Activated B cell treated with CpG ODN at 0.5 μM for 24 hours (primary cell): ENCODE measurements around the gene GRID2IP. TPM values are rescaled to one million over a fixed set of nuclear protein-coding genes. Genes with fewer than 3 reads are reported as not detected.

Experiments
- ATAC-seq: fragments of 200-7000 bp; cut with Tn5 transposase; one replicate; pipeline ENCODE4 v1.10.0; 2021; ENCODE audit warnings: low read depth, mild to moderate bottlenecking, moderate library complexity
- CTCF ChIA-PET: fragments of 350-600 bp; sonication (Branson Sonifier 250); formaldehyde crosslinking; loops from one replicate; lab custom pipeline; 2021; ENCODE audit warnings: antibody characterized with exemption; lab: Charles Lee
- POLR2A ChIA-PET: fragments of 350-600 bp; sonication (Branson Sonifier 250); formaldehyde crosslinking; loops from one replicate; lab custom pipeline; 2021; ENCODE audit warnings: antibody characterized with exemption; lab: Charles Lee
- DNase-seq: peaks from one replicate; pipeline ENCODE4 v3.0.0; 2022
- H3K27ac Mint-ChIP-seq: one replicate; pipeline ENCODE4 v1.8.0; 2020; ENCODE audit warnings: mixed read lengths
- H3K27me3 Mint-ChIP-seq: one replicate; pipeline ENCODE4 v1.8.0; 2021; ENCODE audit warnings: mixed read lengths
- H3K36me3 Mint-ChIP-seq: one replicate; pipeline ENCODE4 v1.8.0; 2021; ENCODE audit warnings: low read depth, mixed read lengths
- H3K4me1 Mint-ChIP-seq: one replicate; pipeline ENCODE4 v1.8.0; 2021; ENCODE audit warnings: mixed read lengths
- H3K4me3 Mint-ChIP-seq: one replicate; pipeline ENCODE4 v1.8.0; 2020; ENCODE audit warnings: mild to moderate bottlenecking, mixed read lengths
- H3K9me3 Mint-ChIP-seq: one replicate; pipeline ENCODE4 v1.8.0; 2020; ENCODE audit warnings: mixed read lengths
- intact Hi-C: fragments of 100-400 bp; cut with micrococcal nuclease; formaldehyde crosslinking; loops from one replicate; pipeline ENCODE4 v1.15.1; 2024
- total RNA-seq: library from RNA; stranded (reverse); gene quantifications from 2 replicates; pipeline ENCODE4 v1.2.3, GENCODE V29; 2022
- TF ChIP-seq, protein P1 (sequence below): fragments of 200-600 bp; IDR thresholded peaks from one replicate; pipeline ENCODE4 v1.8.0; 2022; ENCODE audit warnings: antibody characterized with exemption, mild to moderate bottlenecking

Gene GRID2IP
- total RNA-seq, 1 donor from 2014 or later = 1.3 TPM

DNA sequence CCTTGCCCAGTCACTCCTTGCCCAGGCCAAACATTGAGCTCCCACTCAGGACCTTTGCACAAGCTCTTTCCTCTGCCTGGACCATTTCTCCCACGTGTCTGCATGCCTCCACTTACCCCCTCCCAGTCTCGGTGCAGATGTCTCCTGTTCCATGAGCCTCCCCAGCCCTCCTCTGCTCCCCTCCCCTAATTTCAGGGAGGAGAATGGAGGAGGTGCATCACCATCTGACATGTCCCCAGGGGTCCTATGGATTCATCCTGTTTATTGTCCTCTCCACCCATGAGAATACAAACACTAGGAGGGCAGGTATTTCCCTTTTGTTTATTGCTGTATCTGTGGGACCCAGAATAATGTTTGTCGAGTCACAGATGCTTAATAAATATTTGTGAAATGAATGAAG is 8.6 kb upstream of the GRID2IP start:
- intact Hi-C loops = no loop called here
- H3K9me3 Mint-ChIP-seq = no peaks in the 10 kb centered on the region
- peaks cover 2% of the 10 kb centered on the region for H3K4me1 Mint-ChIP-seq
- no peaks in the 10 kb centered on the region for H3K36me3 Mint-ChIP-seq
- H3K27ac Mint-ChIP-seq = no peak overlapping the region
- DNase-seq = no peak
- CTCF ChIA-PET = interaction anchor here (1.7 kb wide), 1 partner anchor 44 kb away, joined by 4 read pairs; no protein-coding TSS in a partner anchor
- TF ChIP-seq, protein P1, sequence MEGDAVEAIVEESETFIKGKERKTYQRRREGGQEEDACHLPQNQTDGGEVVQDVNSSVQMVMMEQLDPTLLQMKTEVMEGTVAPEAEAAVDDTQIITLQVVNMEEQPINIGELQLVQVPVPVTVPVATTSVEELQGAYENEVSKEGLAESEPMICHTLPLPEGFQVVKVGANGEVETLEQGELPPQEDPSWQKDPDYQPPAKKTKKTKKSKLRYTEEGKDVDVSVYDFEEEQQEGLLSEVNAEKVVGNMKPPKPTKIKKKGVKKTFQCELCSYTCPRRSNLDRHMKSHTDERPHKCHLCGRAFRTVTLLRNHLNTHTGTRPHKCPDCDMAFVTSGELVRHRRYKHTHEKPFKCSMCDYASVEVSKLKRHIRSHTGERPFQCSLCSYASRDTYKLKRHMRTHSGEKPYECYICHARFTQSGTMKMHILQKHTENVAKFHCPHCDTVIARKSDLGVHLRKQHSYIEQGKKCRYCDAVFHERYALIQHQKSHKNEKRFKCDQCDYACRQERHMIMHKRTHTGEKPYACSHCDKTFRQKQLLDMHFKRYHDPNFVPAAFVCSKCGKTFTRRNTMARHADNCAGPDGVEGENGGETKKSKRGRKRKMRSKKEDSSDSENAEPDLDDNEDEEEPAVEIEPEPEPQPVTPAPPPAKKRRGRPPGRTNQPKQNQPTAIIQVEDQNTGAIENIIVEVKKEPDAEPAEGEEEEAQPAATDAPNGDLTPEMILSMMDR = no peak
- H3K4me3 Mint-ChIP-seq = no peak overlapping the region
- POLR2A ChIA-PET = no interaction called here
- no peaks in the 10 kb centered on the region for H3K27me3 Mint-ChIP-seq
- ATAC-seq = no peak

DNA sequence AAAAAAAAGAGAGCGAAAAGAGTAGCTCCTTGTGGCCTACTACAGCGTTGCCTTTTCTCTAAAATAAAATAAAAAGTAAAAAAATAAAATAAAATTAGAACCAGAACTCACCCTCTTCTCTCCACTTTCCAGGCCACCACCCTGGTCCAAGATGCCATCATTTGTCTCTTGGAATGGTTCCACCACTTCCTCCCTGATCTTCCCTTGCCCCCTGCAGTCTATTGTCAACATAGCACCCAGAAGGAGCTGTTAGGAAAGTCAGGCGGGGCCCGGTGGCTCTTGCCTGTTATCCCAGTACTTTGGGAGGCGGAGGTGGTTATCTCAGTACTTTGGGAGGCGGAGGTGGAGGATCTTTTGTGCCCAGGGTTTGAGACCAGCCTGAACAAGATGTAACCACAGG is 7.6 kb upstream of the GRID2IP start:
- Mint-ChIP-seq H3K4me1 (peaks cover 7% of the 10 kb centered on the region), H3K36me3 (no peaks in the 10 kb centered on the region), H3K4me3 (no peak overlapping the region), H3K27me3 (no peaks in the 10 kb centered on the region), H3K9me3 (no peaks in the 10 kb centered on the region), H3K27ac (no peak overlapping the region)
- POLR2A ChIA-PET = interaction anchor here (0.6 kb wide), 2 partner anchors 96 to 168 kb away, joined by 3 to 8 read pairs; no protein-coding TSS in a partner anchor
- ATAC-seq (no peak), DNase-seq (no peak)
- CTCF ChIA-PET = interaction anchor here (1.0 to 1.7 kb wide), 2 partner anchors 34 to 43 kb away, joined by 4 to 5 read pairs; no protein-coding TSS in a partner anchor
- intact Hi-C loops = no loop called here
- TF ChIP-seq, protein P1 = no peak

DNA sequence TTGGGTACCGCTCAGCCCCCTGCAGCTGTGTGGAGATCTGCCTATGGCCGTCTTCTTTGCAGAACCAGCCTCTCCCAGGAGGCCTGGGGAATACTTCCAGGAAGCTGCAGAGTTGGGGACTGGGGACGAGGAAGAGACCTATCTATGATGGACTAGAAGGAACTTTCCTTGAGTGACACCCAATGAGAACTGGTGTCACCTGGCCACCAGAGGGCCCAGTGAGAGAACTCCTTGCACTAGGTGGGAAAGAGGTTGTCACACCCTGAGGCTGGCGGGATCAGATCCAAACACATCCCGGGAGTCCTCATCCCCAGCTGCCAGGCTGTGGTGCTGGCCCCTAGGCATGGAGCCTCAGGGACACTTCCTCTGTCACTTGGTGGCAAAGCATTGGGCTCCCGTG is 4.9 kb upstream of the GRID2IP start:
- intact Hi-C loops = no loop called here
- Mint-ChIP-seq H3K27ac (no peak overlapping the region), H3K27me3 (no peaks in the 10 kb centered on the region), H3K4me1 (peaks cover 7% of the 10 kb centered on the region), H3K36me3 (no peaks in the 10 kb centered on the region), H3K9me3 (no peaks in the 10 kb centered on the region), H3K4me3 (no peak overlapping the region)
- CTCF ChIA-PET = no interaction called here
- TF ChIP-seq, protein P1 = no peak
- POLR2A ChIA-PET = no interaction called here
- ATAC-seq = no peak
- no peak for DNase-seq

DNA sequence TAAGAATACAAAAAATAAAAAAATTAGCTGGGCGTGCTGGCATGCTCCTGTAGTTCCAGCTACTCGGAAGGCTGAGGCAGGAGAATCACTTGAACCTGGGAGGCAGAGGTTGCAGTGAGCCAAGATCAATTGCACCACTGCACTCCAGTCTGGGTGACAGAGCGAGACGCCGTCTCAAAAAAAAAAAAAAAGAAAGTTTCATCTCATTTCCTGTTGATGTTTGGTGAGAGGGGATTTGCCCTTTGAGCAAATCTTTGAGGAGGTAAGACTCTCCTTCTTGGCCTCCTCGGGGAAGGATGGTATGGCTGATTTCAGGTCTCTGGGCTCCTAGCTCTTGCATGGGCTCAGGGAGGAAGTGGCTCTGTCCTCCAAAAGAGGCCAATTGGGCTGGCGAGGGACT is 3.6 kb upstream of the GRID2IP start:
- H3K36me3 Mint-ChIP-seq = no peaks in the 10 kb centered on the region
- ATAC-seq = no peak
- intact Hi-C loops = no loop called here
- H3K9me3 Mint-ChIP-seq = no peaks in the 10 kb centered on the region
- no peak overlapping the region for H3K27ac Mint-ChIP-seq
- peak overlapping the region; percentile 15 for H3K4me3 Mint-ChIP-seq
- H3K27me3 Mint-ChIP-seq = no peaks in the 10 kb centered on the region
- DNase-seq = no peak
- TF ChIP-seq, protein P1 = no peak
- H3K4me1 Mint-ChIP-seq = peaks cover 7% of the 10 kb centered on the region
- ChIA-PET CTCF (interaction anchor here (0.6 kb wide), 1 partner anchor 1514 kb away, joined by 4 read pairs; no protein-coding TSS in a partner anchor), POLR2A (interaction anchor here (0.7 to 1.0 kb wide), 3 partner anchors 23 to 46 kb away, joined by 3 to 12 read pairs (median 4); no protein-coding TSS in a partner anchor)

DNA sequence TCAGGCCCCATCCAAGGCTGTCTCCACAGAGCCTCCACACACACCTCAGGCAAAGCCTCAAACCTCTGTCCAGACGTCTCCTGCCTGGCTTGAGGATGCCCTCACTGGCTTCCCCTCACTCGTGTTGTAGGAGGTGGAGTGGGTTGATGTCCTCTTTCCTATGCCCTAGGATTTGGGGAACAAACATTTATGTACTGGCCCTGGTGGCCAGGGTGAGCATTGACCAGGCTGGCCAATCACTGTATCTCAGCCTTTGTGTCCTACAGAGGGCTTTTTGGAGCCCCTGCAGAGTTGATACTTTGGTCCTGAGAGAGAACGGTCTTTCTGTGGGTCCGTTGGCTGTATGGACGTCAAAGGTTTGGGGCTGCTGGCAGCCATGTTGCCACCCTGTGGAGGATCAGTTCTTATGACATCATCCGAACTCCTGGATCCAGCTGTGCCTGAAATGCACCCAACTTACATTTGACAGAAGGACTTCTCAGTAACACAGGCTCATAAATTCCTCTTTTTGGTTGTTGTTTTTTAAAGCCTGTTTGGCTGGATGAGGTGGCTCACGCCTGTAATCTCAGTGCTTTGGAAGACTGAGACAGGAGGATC is 2.3 kb upstream of the GRID2IP start:
- H3K9me3 Mint-ChIP-seq = no peaks in the 10 kb centered on the region
- no peak overlapping the region for H3K27ac Mint-ChIP-seq
- H3K4me3 Mint-ChIP-seq = no peak overlapping the region
- H3K27me3 Mint-ChIP-seq = no peaks in the 10 kb centered on the region
- peaks cover 7% of the 10 kb centered on the region for H3K4me1 Mint-ChIP-seq
- no peaks in the 10 kb centered on the region for H3K36me3 Mint-ChIP-seq
- no peak for DNase-seq
- ChIA-PET POLR2A (no interaction called here), CTCF (interaction anchor here (0.7 kb wide), 1 partner anchor 440 kb away, joined by 3 read pairs; no protein-coding TSS in a partner anchor)
- no peak for ATAC-seq
- TF ChIP-seq, protein P1 = no peak
- intact Hi-C loops = no loop called here
